ENCODE results near the gene DMWD. TPM values are rescaled to one million over a fixed set of nuclear protein-coding genes. Genes with fewer than 3 reads are reported as not detected.
A peak's percentile ranks its signal among the peaks of the same experiment; 100 is the strongest.

DMWD gene
- total and polyA plus RNA-seq, 2 of the 4 experiments (the other 2 are of a cell fraction), result 9.7 to 28.5 TPM

- TF ChIP-seq USF2 (IDR thresholded peaks at IDR 0.05; ENCODE audit: low read depth, low read length), result no peak
Measured at GRCh38 chr19:45782162-45782691, 10.4 kb downstream of the DMWD start, which contains the start of gene DMPK (continued).

- dilution Hi-C loops (cut with HindIII; ENCODE audit: low sequenced_read_pairs, unreplicated experiment) (no loop called here), in situ Hi-C loops (cut with MboI; ENCODE audit: low sequenced_read_pairs) (no loop called here), intact Hi-C loops (cut with micrococcal nuclease) (no loop called here)
- peak overlapping the region; percentile 55 for H2AFZ ChIP-seq (replicated peaks; ENCODE audit: low read length, poor library complexity)
- no peaks in the 10 kb centered on the region for H3K9me3 ChIP-seq (ENCODE audit: control insufficient read depth, insufficient read depth, low read length)
- peak overlapping the region; percentile 74; the same call in 1 of the 3 replicates for H2BK15ac ChIP-seq (ENCODE audit: low read depth, low read length)
- 100% methylated on average over 1 of the region's 17 CpGs; no CpG with 5 or more reads in 1 of the 2 experiments for WGBS, 2 experiments (ENCODE audit: extremely low coverage in 2 of 2, insufficient read length in 1 of 2)
- peak overlapping the region; percentile 64 for H3K9ac ChIP-seq (ENCODE audit: low read depth, low read length)
- H3K79me1 ChIP-seq (ENCODE audit: low read depth in 1 of 2, low read length in 2 of 2), result peaks cover 31 to 81% of the 10 kb centered on the region in 2 experiments
- peaks cover 30% of the 10 kb centered on the region for H3K4me1 ChIP-seq (ENCODE audit: control insufficient read depth, insufficient read depth, low read length)
- peak overlapping the region; percentile 94 for H3K27ac ChIP-seq (ENCODE audit: insufficient read depth, low read length)
- DNase-seq, result no peak
- H2BK20ac ChIP-seq (ENCODE audit: low read depth, low read length), result no peak overlapping the region
- no peak overlapping the region for H3K56ac ChIP-seq (ENCODE audit: extremely low read depth, insufficient read depth, low read length)
- no TSS peak for BruUV-seq (replicated peaks)
- CTCF ChIA-PET, result interaction anchor here (1.6 kb wide), 1 partner anchor 18 kb away, joined by 9 read pairs; no protein-coding TSS in a partner anchor
- peak overlapping the region; percentile 96 for H3K4ac ChIP-seq (ENCODE audit: low read depth, low read length)
- ATAC-seq (ENCODE audit: low read depth), result peak; percentile 3
- POLR2A ChIA-PET (ENCODE audit: unreplicated experiment), result interaction anchor here (1.6 kb wide), 1 partner anchor 12 kb away, joined by 13 read pairs; the partner anchor contains the start of gene DMWD
- peak overlapping the region; percentile 77; the same call in 1 of the 2 replicates for H2AK5ac ChIP-seq (ENCODE audit: low read depth, low read length)
- peaks cover 46% of the 10 kb centered on the region for H3K36me3 ChIP-seq (ENCODE audit: control insufficient read depth, insufficient read depth, low read length)
- H4K5ac ChIP-seq (ENCODE audit: low read depth, low read length), result no peak overlapping the region
- H3K18ac ChIP-seq (ENCODE audit: low read depth, low read length), result no peak overlapping the region
- H3K4me2 ChIP-seq (ENCODE audit: low read depth, low read length), result peak overlapping the region; percentile 76
- H3K9me1 ChIP-seq (ENCODE audit: insufficient read depth, low read length), result peaks cover 19% of the 10 kb centered on the region
- peak overlapping the region; percentile 33 for H3K4me3 ChIP-seq (ENCODE audit: insufficient read depth, low read depth, low read length)
- H4K8ac ChIP-seq (ENCODE audit: low read depth in 2 of 2, low read length in 2 of 2), result peak overlapping the region in 1 of 2 experiments; percentile 35; a peak in 2 of 4 replicates
- peak overlapping the region; percentile 28; the same call in 1 of the 2 replicates for H3K23ac ChIP-seq (ENCODE audit: low read depth, low read length)
- peak overlapping the region; percentile 32; the same call in 1 of the 2 replicates for H4K91ac ChIP-seq (ENCODE audit: insufficient read depth, low read depth, low read length)
- H2AK9ac ChIP-seq (replicated peaks; ENCODE audit: low read depth, low read length, poor library complexity), result peak overlapping the region; percentile 97
- H2BK120ac ChIP-seq (ENCODE audit: low read depth, low read length), result peak overlapping the region; percentile 40; the same call in 1 of the 2 replicates
- peak overlapping the region; percentile 86 for H3K14ac ChIP-seq (replicated peaks; ENCODE audit: low read depth, low read length)
- peaks cover 30% of the 10 kb centered on the region for H4K20me1 ChIP-seq (ENCODE audit: insufficient read depth, low read length)
- no peak for TF ChIP-seq MAFK (IDR thresholded peaks at IDR 0.05; ENCODE audit: low read depth, low read length)
- TF ChIP-seq NFE2L2 (IDR thresholded peaks at IDR 0.05; ENCODE audit: low read depth, low read length), result no peak
- no peak for TF ChIP-seq ELK1 (IDR thresholded peaks at IDR 0.05; ENCODE audit: borderline replicate concordance, low read depth, low read length)
- no peak for TF ChIP-seq FOS (IDR thresholded peaks at IDR 0.05; ENCODE audit: low read depth, low read length)
- TF ChIP-seq RCOR1 (IDR thresholded peaks at IDR 0.05; ENCODE audit: insufficient replicate concordance, low read length), result no peak
- TF ChIP-seq RAD21 (IDR thresholded peaks at IDR 0.05; ENCODE audit: low read length), result no peak
- no peak for TF ChIP-seq BHLHE40 (IDR thresholded peaks at IDR 0.05; ENCODE audit: low read depth, low read length)
- no peaks in the 10 kb centered on the region for H3K27me3 ChIP-seq (ENCODE audit: control insufficient read depth, insufficient read depth, low read length)
- H2BK5ac ChIP-seq (ENCODE audit: low read depth, low read length, poor library complexity, severe bottlenecking), result peak overlapping the region; percentile 94
Measured at GRCh38 chr19:45781214-45782161, 11.2 kb downstream of the DMWD start.
